GM18909 (cell line): Measurements from ENCODE around the gene KIF26B.
"Not testable (repeated sequence)": the region's sequence is repeated elsewhere in the genome, so short reads cannot be mapped to it uniquely, and the experiment has no call there.

Experiments used
- ATAC-seq: cut with Tn5 transposase; IDR thresholded peaks from one replicate; pipeline ENCODE4 v1.9.1; 2021; ENCODE audit warnings: mild to moderate bottlenecking; ENCODE audit not compliant: unreplicated experiment, poor library complexity

The KIF26B gene

DNA sequence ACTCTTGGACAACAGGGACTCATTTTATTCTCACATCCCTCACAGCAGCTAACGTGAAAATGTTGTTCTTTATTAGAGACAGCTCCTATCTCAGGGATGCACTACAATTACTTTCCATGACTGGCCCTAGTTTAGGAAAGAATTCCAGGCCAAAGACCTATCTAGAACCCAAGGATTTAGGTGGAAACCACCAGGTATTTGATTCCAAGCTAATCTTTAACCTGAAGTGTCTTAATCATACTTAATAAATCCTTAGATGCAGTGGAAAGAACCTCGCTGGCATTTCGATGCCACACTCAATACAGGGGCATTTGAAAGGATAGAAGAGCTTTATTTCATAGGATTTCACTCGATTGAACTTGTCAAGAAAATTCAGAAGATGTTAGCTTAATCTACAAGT, 218.3 kb downstream of the KIF26B start:
- no peak for ATAC-seq

DNA sequence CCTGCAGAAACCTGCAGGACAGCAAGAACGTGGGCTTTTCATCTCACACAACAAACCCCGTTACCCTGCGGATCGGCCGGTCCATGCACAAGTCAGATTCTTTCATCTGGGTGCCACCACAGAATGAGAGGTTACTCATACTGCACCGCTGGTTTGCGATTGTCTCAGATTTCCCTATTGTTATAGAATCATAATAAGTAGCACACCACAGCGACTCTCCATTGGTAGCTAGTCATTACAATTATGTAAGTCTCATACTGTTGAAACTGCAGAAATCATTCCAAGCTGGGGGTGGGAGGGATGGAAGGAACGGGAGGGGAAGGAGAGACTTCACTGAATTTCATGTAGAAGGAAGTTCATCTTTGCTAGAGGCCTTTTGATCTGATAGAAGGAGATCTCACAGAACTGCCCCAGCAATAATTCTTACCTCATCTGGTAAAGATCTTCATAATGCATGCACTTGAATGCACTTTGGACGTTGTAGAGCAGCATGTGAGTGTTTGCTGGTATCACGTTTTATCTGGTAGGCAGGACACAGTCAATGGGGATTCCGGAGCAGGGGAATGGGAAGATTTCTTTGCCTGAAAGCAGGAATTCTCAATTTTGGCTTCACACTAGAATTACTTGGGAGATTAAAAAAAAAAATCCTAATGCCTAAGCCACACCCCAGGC, 221.1 kb downstream of the KIF26B start:
- ATAC-seq, result no peak

DNA sequence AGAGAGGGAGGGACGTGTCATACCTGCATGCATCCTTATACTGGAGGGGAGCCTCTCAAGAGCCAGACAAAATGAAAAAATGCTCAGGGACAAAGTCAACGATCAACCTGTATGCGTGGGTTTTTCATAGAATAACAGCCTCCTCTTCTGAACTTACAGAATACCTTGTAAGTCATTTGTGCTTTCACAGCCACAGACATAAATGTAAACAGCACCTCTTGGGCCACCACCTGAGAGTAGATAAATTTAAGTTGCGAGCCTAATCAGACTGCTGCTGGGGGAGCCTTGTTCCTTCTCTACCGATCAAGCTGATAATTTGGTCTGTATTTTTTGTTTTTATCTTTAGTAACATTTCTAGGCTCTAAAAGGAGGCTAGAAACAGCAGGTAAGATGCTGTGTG, 223.1 kb downstream of the KIF26B start:
- no peak for ATAC-seq

DNA sequence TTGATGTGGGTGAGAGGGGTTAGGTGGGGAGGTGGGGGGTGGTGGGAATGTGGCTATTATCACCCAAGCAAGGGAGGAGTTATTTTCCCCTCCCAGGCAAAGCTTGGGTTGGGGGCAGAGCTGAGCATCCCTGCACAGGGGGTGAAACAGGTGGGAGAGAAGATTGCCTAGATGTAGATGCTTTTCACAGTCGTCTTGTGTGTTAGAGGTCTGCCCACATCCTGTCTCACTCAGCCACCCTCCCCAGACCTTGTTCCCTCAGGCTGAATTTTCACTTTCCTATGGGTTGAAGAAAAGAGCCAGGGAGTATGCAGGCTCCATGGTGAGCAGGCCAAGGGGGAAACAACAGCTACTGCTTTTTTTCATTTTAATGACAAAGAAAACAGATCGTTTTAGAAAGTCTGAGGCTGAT, 223.5 kb downstream of the KIF26B start:
- ATAC-seq, result no peak

DNA sequence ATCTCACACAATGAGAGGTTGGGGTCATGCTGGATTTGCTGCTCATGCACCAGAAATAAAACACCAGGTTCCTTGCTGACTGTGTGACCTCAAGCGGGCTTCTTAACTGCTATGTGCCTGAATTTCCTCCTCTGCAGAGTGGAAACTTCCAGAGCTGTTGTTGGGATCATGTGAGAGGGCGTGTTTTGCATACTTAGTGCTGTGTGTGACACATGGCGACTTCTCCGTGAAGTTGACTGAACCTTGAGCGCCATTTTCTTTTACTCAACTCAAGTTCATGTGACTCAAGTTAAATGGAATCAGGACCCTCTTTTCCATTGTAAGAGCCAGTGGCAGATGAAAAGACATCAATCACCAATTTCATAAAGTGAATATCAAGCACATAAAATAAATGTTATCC, 224.0 kb downstream of the KIF26B start:
- no peak for ATAC-seq

DNA sequence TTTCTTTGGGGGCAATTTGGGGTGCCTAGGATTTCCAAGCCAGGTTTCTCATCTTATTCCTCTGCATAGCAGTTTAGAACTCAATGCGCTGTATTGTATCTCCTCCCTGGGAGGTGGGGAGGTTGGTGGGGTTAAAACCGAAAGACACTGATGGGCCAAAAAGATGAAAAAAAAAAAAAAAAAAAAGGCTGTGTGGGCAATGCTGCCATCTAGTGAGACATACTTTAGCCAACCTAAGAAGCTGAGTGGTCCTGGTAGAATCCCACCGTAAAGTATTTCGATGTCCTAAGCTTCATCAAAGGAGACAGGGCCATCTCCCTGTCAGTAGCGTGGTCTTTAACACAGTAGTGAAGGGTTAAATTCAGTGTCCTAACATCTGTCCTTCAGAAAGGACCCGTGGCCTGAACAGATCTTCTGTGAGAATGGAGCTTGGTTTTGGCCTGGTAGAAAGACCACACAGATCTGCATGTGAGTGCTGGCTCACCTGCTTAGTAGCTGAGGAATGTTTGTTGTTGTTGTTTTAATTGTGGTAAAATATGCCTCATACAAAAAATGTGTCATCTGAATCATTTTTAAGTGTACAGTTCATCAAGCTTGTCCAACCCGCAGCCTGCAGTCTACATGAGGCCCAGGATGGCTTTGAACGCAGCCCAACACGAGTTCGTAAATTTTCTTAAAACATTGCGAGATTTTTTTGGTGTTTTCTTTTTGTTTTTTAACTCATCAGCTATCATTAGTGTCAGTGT, 226.2 kb downstream of the KIF26B start:
- no peak for ATAC-seq

DNA sequence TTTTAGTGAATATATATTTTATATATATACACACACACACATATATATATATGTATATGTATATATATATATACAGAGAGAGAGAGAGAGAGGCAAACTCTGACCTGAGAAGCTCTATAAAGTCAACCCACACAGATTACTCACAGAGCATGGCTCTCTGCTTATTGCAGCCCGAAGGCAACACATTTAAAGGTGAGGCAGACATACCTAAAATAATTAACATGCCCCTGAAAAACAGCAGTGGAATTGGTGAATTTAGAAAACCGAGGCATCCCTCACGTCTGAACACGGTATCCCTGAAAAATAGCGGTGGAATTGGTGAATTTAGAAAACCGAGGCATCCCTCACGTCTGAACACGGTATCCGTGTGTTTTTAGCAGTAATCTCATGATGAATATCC, 228.2 kb downstream of the KIF26B start:
- no peak for ATAC-seq

DNA sequence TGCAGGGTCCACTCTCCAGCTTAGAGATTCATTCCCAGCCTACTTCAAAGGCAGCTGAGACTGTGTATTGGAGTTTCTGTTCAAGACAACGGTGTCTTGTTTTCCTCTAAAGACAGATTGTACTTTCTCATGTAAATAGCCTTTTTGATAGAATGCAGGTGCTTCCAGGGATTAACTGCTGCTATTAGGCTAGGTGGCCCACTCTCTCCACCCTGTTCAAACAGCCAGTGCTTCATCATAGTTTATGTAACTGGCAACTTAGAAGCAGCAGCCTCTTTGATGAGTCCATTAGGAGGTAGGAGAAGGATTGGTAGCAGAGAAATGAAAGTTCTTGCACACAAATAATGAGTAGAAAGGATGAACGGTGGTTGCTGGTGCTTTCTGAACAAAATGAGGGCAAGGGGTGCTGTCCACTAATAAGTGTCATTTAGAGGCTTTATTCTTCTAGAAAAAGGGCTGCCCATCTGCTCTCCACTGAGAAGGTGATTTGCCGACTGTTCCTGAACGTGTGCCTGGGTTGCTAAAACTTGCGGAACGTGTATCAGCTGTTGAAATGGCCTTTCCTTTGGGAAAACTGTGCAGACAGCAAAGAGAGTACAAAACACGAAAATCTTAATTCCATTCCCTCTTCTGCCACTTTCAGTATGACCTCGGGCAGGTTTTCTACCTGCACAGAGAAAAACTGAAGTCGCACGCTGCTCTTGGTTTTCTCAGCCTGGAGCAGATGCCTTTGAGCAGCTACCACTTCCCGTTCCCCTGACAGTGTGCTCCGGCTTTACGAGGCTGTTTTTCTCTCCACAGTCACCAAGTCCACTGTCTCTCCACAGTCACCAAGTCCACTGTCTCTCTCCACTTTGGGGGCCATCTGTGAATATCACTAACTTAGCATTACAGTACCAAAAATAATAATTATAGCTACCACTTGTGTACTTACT, 228.9 kb downstream of the KIF26B start:
- ATAC-seq, result no peak

DNA sequence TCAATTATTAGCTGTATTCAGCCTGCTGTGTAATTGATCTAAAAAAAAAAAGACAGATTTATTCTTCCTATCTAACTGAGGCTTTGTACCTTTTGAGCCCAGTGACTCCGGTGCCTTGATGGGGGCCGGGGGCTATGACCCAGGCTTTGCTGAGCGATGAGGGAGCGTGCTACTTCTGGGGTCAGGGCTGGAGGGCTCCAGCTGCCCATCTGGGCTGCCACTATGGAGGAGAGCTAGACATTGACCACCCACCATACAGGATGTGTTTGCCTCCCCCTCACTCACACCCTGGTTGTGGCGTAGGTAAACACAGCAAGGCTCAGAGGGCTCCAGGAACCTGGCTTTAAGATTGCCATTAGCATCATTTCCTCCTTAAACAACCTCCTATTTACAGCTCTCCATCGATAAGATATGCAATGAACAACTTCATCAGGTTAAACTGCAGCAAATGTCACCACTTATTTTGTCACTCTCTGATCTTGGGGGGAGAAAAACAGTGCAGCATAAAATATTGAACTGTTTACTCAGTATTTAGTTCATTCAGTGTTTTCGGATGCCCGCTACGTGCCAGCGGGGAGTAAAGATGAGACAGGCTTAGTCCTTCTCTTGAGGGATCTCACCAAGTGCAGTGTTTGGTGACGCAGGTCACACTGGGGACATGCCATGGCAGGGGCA, 231.6 kb downstream of the KIF26B start:
- no peak for ATAC-seq

DNA sequence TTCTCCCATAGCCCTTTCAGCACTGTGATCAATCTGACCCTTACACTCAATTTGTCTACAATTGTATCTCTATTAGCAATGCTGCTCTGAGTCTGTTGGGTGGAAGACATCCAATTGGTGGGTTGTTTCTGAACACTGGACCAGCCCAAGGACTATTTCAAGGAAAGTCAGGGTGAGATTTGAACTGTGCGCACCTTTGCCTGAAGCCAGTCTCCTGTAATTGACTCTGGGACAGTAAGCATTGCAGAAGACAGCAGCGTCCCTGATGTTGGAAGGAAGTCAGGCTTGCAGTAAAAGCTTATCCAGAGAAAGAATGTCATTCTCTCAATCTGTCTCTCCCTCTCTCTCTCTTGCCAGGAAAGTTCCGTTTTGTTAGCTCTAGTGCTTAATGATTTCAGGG, 233.9 kb downstream of the KIF26B start:
- ATAC-seq, result no peak

DNA sequence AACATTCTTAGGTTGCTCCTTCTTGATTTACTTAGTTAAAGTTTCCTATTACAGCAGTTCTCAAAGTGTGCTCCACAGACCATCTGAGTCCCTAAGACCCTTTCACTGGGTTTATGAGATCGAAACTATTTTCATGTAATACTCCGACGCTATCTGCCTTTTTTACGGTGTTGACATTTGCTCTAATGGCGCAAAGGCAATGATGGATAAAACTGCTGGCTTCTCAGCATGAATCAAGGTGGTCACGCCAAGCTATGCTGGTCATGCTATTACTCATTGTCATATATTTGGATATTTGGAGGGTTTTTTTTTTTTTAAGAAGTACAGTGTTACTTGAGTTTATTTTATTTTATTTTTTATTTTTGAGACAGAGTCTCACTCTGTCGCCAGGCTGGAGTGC, 235.1 kb downstream of the KIF26B start:
- ATAC-seq, result no peak

DNA sequence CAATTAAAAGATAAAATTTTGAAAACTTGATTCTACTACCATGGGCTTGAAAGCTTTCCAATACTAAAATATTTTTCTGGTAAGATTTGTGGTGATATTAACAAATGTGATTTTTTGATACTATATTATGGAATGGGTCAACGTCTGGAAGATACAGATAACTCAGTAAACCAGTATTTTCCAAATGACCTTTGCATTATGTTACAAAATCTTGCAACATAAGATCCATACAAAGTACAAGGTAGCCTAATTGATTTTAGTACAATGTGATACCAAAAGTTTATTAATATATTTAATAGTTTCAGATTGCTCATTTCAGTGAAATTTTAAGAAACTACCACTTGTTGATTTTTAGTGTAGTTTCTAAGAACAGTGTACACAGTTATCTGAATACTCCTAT, 236.2 kb downstream of the KIF26B start:
- ATAC-seq, result no peak

DNA sequence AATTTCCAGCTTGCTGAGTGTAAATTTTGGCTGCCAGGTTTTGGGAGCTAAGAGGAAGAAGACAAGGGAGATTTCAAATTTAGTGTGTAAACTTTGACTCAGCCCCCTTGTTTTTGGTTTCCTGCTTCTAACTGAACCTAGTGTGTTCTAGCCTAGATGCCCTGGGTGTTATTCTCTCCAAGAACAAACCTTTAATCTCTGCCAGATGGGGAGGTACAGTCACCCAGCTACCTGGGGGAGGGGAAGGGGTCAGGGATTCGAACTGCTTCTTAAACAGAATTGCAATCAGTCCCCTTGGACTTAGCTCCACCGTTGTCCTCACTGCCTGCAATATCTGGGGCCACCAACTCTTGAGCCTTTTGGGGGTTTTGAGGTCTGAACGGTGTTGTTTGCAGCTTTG, 238.9 kb downstream of the KIF26B start:
- no peak for ATAC-seq

DNA sequence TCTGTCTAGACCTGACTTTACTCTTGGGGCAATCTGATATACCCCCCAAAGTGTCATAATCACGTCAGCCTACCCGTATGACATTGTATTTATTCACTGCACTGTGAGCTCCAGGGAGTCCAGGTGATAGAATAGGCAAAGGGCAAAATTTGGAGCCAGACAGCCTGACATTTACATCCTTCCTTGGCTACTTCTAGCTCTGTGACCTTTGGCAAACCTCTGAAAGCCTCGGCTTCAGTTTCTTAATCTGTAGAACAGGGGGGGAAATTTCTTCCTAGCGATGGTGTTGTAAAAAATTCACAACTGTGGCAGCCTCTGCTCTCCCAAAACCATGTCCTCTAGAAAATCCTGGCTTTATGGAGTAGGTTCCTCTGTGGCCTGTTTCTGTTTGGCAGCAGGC, 240.9 kb downstream of the KIF26B start:
- ATAC-seq, result no peak

DNA sequence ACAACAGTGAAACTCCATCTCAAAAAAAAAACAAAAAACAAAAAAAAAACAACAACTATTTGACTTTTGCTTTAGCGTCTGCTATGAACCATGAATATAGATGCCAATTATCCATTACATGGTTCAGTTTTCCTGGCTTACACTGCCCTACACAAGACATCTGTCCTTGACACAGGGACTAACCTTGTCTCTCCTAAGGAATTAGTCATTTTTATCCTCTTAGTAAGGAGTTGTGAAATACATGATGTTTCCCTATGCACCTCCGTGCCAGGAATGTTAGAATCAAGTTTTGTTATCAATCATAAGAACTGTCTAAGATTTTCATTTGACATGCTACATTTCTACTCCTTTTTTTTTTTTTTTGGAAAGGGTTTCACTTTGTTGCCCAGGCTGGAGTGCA, 241.8 kb downstream of the KIF26B start:
- no peak for ATAC-seq

DNA sequence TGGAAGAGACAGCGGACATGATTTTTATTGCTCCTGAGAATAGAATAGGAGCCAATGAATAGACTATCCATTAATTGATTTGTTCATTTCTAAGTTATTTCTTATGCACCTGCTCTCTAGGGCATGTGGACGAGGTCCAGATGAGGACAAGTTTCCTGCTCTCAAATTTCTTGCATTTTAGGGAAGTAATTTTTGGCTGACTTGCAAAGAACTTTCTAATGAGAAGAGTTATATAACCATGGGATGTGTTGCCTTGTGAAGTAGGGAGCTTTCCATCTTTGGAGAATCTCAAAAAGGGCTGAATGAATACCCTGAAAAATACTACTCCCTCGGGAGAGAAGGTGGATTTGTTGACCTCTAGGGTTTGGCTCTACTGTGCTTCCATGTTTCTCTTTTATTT, 243.0 kb downstream of the KIF26B start:
- ATAC-seq, result no peak

DNA sequence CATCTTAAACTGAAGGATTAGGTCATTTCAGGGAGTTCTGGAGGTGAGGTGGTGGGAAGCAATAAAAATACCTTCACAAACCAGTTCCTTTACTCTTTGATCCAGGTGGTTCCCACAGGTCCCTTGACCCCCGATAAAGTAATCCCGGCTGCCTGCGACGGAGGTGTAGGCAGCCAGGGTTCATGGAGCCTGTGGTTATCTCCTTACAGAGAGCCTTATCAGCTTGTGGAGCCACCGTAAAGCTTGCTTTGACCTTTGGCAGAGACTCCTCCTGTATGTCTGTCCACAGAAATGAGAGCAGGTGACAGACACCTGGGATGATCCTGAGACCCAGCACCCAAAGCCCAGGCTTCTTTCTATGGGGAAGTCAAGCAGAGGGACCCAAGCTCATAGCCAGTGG, 243.4 kb downstream of the KIF26B start:
- no peak for ATAC-seq

DNA sequence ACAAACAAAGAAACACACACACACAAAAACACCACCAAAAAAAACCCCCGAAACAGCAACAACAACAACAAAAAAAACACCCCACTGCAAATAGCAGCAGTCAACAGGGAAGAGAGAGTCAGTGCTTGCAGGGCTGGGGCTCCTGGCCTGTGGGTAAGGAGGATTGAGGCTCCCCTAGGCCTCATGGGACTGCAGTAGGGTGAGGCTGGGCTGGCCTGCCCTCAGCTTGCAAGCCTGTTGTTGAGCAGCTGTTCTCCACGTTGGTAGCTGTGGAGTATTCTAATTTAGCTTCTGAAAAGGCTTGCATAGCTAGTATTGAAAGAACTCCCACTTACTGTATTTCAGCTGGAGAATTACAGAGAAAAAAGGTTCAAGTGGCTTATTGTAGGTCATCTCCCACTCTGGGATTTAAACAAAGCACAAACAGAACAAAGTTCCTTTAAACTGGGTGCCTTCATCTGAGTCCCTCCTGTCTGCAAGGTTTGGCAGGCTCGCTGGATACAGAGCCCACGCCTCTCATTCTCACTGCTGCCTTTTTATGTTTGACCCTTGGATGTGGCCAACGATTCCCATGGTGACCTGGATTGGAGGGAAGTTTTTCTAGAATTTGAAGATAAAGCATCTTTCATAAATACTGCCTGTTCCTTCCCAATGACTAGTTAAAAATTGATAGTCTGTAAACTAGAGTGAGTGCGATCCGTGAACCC, 247.2 kb downstream of the KIF26B start:
- no peak for ATAC-seq

DNA sequence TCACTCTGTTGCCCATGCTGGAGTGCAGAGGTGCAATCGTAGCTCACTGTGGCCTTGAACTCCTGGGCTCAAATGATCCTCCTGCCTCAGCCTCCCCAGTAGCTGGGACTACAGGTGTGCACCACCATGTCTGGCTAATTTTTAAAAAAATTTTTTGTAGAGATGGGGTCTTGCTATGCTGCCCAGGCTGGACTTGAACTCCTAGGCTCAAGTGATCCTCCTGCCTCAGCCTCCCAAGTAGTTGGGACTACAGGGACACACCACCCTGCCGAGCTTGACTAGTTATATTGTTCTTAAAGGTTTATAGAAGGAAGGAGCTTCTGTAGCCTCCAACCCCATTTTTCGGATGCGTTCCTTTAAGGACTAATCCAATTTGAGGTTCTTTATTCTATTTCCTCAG, 248.2 kb downstream of the KIF26B start:
- not testable (repeated sequence) for ATAC-seq

DNA sequence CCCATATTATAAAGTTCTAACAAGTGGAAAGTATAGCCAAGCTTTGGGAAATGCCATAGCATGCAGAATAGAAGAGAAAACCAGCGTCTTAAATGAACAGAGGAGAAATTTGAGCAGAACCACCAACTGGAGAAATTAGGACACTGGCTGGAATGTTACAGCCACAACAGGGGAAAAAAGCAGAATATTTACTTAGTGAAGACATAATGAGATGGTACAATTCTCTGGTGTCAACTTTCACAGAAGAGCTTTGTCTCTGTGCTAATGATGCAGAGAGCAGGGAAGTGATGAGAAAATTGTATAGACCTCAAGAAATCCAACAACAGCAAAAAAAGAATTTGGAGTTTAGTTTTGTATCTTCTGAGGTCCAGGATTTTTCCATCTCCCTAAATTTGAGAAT, 249.7 kb downstream of the KIF26B start:
- ATAC-seq, result no peak
